ENCODE measurements around the gene GLDC. TPM values are rescaled to one million over a fixed set of nuclear protein-coding genes. Genes with fewer than 3 reads are reported as not detected.

The GLDC gene
- total RNA-seq, 4 donors from 2014 or later: not detected

- TF ChIP-seq, protein P1, sequence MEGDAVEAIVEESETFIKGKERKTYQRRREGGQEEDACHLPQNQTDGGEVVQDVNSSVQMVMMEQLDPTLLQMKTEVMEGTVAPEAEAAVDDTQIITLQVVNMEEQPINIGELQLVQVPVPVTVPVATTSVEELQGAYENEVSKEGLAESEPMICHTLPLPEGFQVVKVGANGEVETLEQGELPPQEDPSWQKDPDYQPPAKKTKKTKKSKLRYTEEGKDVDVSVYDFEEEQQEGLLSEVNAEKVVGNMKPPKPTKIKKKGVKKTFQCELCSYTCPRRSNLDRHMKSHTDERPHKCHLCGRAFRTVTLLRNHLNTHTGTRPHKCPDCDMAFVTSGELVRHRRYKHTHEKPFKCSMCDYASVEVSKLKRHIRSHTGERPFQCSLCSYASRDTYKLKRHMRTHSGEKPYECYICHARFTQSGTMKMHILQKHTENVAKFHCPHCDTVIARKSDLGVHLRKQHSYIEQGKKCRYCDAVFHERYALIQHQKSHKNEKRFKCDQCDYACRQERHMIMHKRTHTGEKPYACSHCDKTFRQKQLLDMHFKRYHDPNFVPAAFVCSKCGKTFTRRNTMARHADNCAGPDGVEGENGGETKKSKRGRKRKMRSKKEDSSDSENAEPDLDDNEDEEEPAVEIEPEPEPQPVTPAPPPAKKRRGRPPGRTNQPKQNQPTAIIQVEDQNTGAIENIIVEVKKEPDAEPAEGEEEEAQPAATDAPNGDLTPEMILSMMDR (IDR thresholded peaks at IDR 0.05; ENCODE audit: low read depth): no peak
Measured at GRCh38 chr9:6598249-6598725, 47.2 kb downstream of the GLDC start.

DNA sequence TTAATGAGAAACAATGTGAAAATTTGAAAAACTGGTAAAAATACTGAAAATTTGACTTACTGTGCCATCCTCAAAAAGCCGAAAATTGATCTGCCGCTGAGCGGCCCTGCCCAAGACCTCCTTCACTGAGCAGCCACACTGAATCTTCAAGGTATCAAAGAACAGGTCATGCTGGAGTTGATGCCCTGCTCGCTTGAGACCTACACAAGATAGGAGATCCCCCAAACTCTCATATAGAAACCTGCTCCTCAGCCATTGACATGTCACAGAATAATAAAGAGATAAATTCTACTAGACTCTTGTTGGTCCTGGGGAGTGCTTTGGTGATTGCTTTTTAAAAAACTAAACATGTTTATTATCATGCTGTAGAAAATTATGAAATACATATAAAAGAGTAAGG, 52.7 kb downstream of the GLDC start:
- TF ChIP-seq, protein P1 (IDR thresholded peaks at IDR 0.05; ENCODE audit: low read depth): no peak

DNA sequence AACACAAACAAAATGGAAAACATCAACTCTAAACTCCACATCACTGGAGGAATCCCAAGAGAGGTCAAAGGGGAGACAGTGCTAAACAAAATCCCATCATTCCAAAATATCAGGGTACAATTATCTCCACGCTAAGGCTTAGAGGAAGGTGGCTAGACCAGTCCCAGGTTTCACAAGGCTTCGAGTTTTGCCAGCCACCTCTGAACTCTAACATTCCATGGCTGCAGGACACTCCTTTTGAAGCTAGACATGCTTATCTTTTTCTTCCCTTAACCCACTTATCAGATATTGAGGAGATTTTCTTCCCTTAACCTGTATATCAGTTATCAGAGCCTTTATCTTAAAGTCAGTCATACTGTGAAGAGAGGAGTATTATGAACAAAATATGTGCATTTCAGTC, 53.3 kb downstream of the GLDC start:
- TF ChIP-seq, protein P1 (IDR thresholded peaks at IDR 0.05; ENCODE audit: low read depth): no peak

- TF ChIP-seq, protein P1 (IDR thresholded peaks at IDR 0.05; ENCODE audit: low read depth): no peak
Measured at GRCh38 chr9:6590772-6591384, 54.7 kb downstream of the GLDC start.

DNA sequence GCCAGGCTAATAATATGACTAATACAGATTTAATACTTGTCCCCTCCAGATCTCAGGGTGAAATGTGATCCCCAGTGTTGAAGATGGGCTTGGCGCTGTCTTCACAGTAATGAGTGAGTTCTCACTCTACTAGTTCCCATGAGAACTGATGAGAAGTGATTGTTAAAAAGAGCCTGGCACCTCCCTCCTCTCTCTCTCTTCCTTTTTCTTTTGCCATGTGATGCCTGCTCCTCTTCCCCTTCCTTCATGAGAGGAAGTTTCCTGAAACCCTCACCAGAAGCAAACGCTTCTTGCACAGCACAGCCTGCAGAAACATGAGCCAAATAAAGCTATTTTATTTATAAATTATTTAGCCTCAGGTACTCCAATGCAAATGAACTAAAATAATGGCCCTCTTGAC, 55.2 kb downstream of the GLDC start:
- TF ChIP-seq, protein P1 (IDR thresholded peaks at IDR 0.05; ENCODE audit: low read depth): no peak

DNA sequence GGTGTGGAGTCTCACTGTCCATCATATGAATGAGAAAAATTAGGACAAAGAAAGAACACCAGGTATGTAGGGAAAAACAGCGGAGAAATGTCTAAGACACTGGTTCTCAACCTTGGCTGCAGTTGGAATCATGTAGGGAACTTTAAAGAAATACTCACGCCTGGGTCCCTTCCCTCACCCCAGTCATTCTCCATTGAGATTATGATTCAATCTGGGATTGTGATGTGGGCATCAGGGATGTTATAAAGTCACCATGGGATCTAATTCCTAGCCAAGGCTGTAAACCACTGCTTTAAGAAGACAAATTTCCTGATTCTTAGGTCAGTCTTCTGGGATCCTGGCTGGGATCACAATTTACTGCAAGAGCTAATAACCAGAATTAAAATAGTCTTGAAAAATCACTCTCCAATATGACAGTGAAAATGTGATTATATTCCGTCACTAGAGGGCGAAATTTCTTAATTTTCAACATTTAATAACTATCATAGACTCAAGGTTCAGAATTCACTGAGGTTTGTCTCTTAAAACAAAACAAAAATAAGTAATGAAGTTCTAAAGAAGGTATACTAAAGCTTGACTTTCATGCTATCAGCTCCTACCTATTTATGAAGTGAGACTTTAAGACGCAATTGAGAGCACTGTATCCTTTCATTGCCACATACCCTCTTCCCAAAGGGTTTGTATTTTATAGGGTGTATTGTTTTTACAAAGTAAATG, 60.5 kb downstream of the GLDC start:
- TF ChIP-seq, protein P1 (IDR thresholded peaks at IDR 0.05; ENCODE audit: low read depth): no peak

- TF ChIP-seq, protein P1 (IDR thresholded peaks at IDR 0.05; ENCODE audit: low read depth): no peak
Measured at GRCh38 chr9:6581253-6581652, 64.3 kb downstream of the GLDC start.

Data from subcutaneous adipose tissue (tissue), 4 donors.